ENCODE data around the gene IGLL5.

IGLL5 gene

DNA sequence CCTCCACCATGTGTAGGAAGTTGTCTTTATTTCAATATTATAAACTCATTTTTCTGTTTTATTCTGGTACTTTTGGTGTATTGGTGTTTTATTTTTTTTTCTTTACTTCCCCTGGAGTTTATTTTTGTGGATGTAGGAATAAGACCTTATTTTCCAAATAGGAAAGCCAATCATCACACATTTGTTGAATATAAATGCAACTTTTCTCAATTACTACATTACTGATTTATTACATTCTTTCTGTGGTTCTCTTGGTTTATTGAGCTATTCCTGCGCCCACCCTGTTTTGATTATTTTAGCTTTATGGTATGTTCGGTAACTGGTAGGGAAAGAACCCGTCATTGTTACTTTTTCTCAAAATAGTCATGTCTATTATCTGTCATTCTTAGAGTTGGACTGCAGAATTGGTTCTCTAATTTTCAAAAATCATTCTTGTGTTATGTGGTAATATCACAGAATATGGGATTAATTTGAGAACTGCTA is 3.6 kb downstream of the IGLL5 start:
- H3K4me2 ChIP-seq (ENCODE audit: low read depth, low read length, poor library complexity, severe bottlenecking): no peak overlapping the region
- no peak overlapping the region for H2AFZ ChIP-seq (ENCODE audit: low read length)
- H3F3A ChIP-seq (ENCODE audit: low read depth): no peaks in the 10 kb centered on the region
- H3K36me3 ChIP-seq (ENCODE audit: insufficient read depth, low read length): no peaks in the 10 kb centered on the region
- H3K9ac ChIP-seq (ENCODE audit: low read depth, low read length, poor library complexity, severe bottlenecking): no peak overlapping the region
- H4K20me1 ChIP-seq (ENCODE audit: insufficient read depth, low read length, poor library complexity, severe bottlenecking): no peaks in the 10 kb centered on the region
- peaks cover 40% of the 10 kb centered on the region for H3K27me3 ChIP-seq (ENCODE audit: insufficient read depth, low read length, poor library complexity, severe bottlenecking)
- H3K79me2 ChIP-seq (ENCODE audit: insufficient read depth, low read length): no peaks in the 10 kb centered on the region
- H3K9me2 ChIP-seq (replicated peaks; ENCODE audit: low read depth, low read length): no peaks in the 10 kb centered on the region
- peaks cover 7% of the 10 kb centered on the region for H3K4me1 ChIP-seq (ENCODE audit: insufficient read depth, low read length, poor library complexity, severe bottlenecking)
- TF ChIP-seq, protein P1, sequence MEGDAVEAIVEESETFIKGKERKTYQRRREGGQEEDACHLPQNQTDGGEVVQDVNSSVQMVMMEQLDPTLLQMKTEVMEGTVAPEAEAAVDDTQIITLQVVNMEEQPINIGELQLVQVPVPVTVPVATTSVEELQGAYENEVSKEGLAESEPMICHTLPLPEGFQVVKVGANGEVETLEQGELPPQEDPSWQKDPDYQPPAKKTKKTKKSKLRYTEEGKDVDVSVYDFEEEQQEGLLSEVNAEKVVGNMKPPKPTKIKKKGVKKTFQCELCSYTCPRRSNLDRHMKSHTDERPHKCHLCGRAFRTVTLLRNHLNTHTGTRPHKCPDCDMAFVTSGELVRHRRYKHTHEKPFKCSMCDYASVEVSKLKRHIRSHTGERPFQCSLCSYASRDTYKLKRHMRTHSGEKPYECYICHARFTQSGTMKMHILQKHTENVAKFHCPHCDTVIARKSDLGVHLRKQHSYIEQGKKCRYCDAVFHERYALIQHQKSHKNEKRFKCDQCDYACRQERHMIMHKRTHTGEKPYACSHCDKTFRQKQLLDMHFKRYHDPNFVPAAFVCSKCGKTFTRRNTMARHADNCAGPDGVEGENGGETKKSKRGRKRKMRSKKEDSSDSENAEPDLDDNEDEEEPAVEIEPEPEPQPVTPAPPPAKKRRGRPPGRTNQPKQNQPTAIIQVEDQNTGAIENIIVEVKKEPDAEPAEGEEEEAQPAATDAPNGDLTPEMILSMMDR (conservative IDR thresholded peaks at IDR 0.05; ENCODE audit: low read length): no peak
- no peak for TF ChIP-seq EZH2phosphoT487 (IDR thresholded peaks at IDR 0.05; ENCODE audit: borderline replicate concordance)
- no peak overlapping the region for H3K4me3 ChIP-seq (ENCODE audit: low read length, poor library complexity, severe bottlenecking)
- no peaks in the 10 kb centered on the region for H3K9me3 ChIP-seq (ENCODE audit: insufficient read depth, low read depth, low read length)

DNA sequence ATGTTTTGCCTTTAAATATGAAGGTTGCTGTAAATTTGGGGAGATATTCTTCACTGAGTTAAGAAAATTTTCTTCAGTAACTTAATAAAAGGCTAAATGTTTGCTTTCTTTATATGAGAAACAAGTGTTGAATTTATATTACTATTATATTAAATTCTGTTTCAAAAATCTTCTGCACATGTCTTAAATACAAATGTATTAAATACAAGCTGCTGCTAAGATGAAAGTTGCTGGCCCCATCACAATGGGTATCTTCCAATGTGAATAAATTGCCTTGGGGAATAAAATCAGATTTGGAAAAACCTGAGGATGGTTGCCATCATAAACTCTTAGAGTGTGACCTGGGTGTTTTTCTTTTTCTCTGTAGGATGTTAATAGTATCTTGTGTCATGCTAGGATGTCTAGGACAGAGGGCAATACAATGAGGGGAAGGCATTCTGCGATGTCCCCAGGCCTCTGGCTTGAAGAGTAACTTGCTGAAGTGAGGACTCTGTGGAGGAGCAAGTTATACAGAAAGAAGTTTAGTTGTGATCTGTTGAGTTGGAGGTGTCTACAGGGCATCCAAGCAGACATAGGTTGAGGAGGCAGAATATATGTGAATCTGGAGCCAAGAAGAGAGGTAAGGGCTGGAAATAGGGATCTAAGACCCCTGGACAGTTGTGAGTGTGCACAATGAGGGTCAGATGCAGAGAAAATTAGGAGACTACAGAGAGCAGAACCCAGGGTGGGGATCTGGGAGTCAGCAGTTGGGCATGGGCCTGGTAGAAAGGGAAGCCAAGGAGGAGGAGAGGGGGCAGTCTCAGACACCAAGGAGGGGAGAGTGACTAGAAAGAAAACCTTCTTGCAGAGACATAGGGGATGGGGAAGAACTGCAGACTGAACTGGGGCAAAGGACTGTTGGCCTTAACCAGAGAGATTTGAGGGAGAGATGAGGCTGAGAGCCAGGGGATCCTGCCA is 4.8 kb downstream of the IGLL5 start:
- Histone ChIP-seq H3K36me3 (ENCODE audit: insufficient read depth, low read length) (no peaks in the 10 kb centered on the region), H3K27me3 (ENCODE audit: insufficient read depth, low read length, poor library complexity, severe bottlenecking) (peaks cover 36% of the 10 kb centered on the region)

DNA sequence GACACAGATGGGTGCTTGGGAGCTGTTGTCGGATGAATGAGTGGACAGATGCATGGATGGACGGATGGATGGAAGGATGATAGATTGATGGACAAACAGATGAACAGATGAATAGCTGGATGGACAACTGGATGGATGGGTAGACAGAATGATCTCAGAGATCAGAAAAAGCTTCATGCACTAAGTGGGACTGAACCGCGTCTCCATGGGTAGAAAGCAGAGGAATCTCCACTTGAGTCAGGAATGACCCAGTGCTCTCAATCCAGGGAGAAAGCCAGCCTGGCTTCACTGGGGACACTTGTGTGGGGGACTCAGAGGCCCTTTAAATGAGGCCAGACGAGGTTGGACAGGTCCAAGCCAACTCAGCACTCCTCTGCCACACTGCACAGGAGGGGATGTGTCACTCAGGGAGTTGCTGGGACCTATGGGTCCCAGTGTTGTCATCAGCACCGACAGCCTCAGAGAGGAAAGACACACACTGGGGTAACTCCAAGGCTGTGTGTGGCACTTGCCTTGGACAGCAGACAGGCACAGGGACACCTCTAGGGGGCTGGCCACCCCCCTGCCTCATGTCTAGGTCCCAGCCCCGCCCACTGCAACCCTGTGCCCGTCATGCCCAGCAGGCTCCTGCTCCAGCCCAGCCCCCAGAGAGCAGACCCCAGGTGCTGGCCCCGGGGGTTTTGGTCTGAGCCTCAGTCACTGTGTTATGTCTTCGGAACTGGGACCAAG is 5.6 kb downstream of the IGLL5 start:
- Histone ChIP-seq H3K9me2 (replicated peaks; ENCODE audit: low read depth, low read length) (no peaks in the 10 kb centered on the region), H3K36me3 (ENCODE audit: insufficient read depth, low read length) (no peaks in the 10 kb centered on the region), H2AFZ (ENCODE audit: low read length) (no peak overlapping the region), H3K9ac (ENCODE audit: low read depth, low read length, poor library complexity, severe bottlenecking) (no peak overlapping the region), H4K20me1 (ENCODE audit: insufficient read depth, low read length, poor library complexity, severe bottlenecking) (no peaks in the 10 kb centered on the region), H3K27me3 (ENCODE audit: insufficient read depth, low read length, poor library complexity, severe bottlenecking) (peaks cover 29% of the 10 kb centered on the region), H3K79me2 (ENCODE audit: insufficient read depth, low read length) (no peaks in the 10 kb centered on the region), H3K9me3 (ENCODE audit: insufficient read depth, low read depth, low read length) (no peaks in the 10 kb centered on the region), H3K4me3 (ENCODE audit: low read length, poor library complexity, severe bottlenecking) (no peak overlapping the region), H3K4me2 (ENCODE audit: low read depth, low read length, poor library complexity, severe bottlenecking) (no peak overlapping the region), H3K4me1 (ENCODE audit: insufficient read depth, low read length, poor library complexity, severe bottlenecking) (peaks cover 7% of the 10 kb centered on the region), H3F3A (ENCODE audit: low read depth) (no peaks in the 10 kb centered on the region)
- TF ChIP-seq, protein P1 (conservative IDR thresholded peaks at IDR 0.05; ENCODE audit: low read length): no peak
- no peak for TF ChIP-seq EZH2phosphoT487 (IDR thresholded peaks at IDR 0.05; ENCODE audit: borderline replicate concordance)

More for the DNA sequence above, 4.8 kb downstream of the IGLL5 start:
- TF ChIP-seq EZH2phosphoT487 (IDR thresholded peaks at IDR 0.05; ENCODE audit: borderline replicate concordance): no peak
- TF ChIP-seq, protein P1 (conservative IDR thresholded peaks at IDR 0.05; ENCODE audit: low read length): no peak
- H3K4me2 ChIP-seq (ENCODE audit: low read depth, low read length, poor library complexity, severe bottlenecking): no peak overlapping the region
- no peaks in the 10 kb centered on the region for H3K9me2 ChIP-seq (replicated peaks; ENCODE audit: low read depth, low read length)
- no peaks in the 10 kb centered on the region for H3K79me2 ChIP-seq (ENCODE audit: insufficient read depth, low read length)
- no peak overlapping the region for H3K4me3 ChIP-seq (ENCODE audit: low read length, poor library complexity, severe bottlenecking)
- no peaks in the 10 kb centered on the region for H3F3A ChIP-seq (ENCODE audit: low read depth)
- H3K9ac ChIP-seq (ENCODE audit: low read depth, low read length, poor library complexity, severe bottlenecking): no peak overlapping the region
- H3K4me1 ChIP-seq (ENCODE audit: insufficient read depth, low read length, poor library complexity, severe bottlenecking): peaks cover 7% of the 10 kb centered on the region
- no peaks in the 10 kb centered on the region for H3K9me3 ChIP-seq (ENCODE audit: insufficient read depth, low read depth, low read length)
- no peaks in the 10 kb centered on the region for H4K20me1 ChIP-seq (ENCODE audit: insufficient read depth, low read length, poor library complexity, severe bottlenecking)
- no peak overlapping the region for H2AFZ ChIP-seq (ENCODE audit: low read length)
